PFSK-1 (cell line): ENCODE data around the gene KCNN1.

Source experiments
- FOXP2 ChIP-seq: optimal IDR thresholded peaks from 2 replicates; pipeline ENCODE3; 2011; ENCODE audit warnings: borderline replicate concordance, control low read depth, inconsistent platforms; ENCODE audit not compliant: insufficient read depth; ENCODE audit errors: extremely low read length, extremely low read depth
- POLR2AphosphoS5 ChIP-seq: IDR thresholded peaks from 2 replicates; pipeline ENCODE4 v1.6.1; 2012; ENCODE audit warnings: low read depth, mild to moderate bottlenecking, control low read depth, low read length, moderate library complexity
- SIN3A ChIP-seq: IDR thresholded peaks from 2 replicates; pipeline ENCODE4 v1.6.1; 2012; ENCODE audit warnings: mild to moderate bottlenecking, low read length, moderate library complexity, borderline replicate concordance; ENCODE audit not compliant: insufficient read depth
- TAF1 ChIP-seq: IDR thresholded peaks from 2 replicates; pipeline ENCODE4 v1.6.1; 2012; ENCODE audit warnings: low read length, control low read depth, borderline replicate concordance; ENCODE audit not compliant: insufficient read depth
- TF ChIP-seq, protein P1 (sequence below), 2 experiments: IDR thresholded peaks; 2 replicates each; pipeline versions ENCODE4 v1.6.1 to v1.8.0; 2011 to 2012; ENCODE audit warnings: low read depth in 2 of 2, low read length in 2 of 2, control low read depth in 1 of 2, inconsistent platforms in 1 of 2, mild to moderate bottlenecking in 1 of 2, moderate library complexity in 1 of 2; ENCODE audit not compliant: insufficient read depth in 1 of 2

KCNN1 gene

DNA sequence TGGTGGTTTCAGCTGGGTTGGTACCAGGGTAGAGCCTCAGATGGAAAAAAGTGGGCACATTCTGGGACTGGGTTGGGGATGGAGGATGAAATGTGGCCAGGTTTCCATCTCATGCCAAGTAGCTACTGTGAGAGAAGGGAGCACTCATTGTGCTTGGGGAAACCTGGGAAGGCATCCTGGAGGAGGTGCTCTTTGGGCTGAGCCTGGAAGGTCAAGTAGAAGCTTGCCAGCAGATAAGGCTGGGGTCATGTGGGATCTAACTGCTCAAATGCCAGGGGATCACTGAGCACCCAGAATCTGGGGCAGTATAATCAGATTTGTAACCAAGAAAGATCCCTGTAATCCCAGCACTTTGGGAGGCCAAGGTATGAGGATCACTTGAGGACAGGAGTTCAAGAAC is 9.0 kb upstream of the KCNN1 start:
- TF ChIP-seq, protein P1, sequence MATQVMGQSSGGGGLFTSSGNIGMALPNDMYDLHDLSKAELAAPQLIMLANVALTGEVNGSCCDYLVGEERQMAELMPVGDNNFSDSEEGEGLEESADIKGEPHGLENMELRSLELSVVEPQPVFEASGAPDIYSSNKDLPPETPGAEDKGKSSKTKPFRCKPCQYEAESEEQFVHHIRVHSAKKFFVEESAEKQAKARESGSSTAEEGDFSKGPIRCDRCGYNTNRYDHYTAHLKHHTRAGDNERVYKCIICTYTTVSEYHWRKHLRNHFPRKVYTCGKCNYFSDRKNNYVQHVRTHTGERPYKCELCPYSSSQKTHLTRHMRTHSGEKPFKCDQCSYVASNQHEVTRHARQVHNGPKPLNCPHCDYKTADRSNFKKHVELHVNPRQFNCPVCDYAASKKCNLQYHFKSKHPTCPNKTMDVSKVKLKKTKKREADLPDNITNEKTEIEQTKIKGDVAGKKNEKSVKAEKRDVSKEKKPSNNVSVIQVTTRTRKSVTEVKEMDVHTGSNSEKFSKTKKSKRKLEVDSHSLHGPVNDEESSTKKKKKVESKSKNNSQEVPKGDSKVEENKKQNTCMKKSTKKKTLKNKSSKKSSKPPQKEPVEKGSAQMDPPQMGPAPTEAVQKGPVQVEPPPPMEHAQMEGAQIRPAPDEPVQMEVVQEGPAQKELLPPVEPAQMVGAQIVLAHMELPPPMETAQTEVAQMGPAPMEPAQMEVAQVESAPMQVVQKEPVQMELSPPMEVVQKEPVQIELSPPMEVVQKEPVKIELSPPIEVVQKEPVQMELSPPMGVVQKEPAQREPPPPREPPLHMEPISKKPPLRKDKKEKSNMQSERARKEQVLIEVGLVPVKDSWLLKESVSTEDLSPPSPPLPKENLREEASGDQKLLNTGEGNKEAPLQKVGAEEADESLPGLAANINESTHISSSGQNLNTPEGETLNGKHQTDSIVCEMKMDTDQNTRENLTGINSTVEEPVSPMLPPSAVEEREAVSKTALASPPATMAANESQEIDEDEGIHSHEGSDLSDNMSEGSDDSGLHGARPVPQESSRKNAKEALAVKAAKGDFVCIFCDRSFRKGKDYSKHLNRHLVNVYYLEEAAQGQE (IDR thresholded peaks at IDR 0.05; ENCODE audit: insufficient read depth in 1 of 2, low read depth in 2 of 2, low read length in 2 of 2), result no peak
- TF ChIP-seq TAF1 (no peak), POLR2AphosphoS5 (no peak), FOXP2 (no peak), SIN3A (no peak)

DNA sequence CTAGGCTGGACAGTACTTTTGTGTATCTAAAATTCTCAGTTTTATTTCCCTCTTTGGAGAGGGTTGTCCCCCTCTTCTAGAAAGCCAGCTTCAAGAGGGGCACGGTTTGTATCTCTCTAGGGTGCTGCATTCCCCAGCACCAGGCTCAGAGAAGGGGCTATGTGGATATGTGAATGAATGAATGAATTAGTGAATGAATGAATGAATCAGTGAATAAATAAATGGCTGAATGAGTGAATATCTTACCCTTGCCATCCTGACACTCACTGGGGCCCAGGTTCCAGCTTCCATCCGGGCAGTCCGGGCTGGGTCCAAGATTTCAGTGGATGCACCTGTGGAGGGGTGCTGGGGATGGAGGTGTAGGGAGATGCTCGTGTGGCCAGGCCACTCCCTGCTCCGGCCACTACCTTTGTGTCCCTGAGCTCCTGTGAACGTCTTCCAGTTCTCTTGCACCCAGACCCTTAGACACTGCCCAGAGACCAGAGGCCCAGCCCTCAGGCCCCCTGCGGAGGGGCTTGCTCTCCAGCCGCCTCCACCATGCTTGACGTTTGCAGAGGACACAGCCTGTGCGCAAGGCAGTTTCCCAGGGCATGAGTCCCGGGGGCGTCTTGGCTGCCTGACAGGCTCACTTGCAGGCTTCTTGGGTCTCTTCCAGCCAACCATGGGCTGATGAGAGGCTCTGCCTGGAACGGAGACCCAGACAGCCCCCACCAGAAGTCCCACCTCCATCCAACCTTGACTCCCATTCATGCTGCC is 2.8 kb upstream of the KCNN1 start:
- TF ChIP-seq POLR2AphosphoS5 (no peak), FOXP2 (no peak), TAF1 (no peak), SIN3A (no peak)
- TF ChIP-seq, protein P1 (IDR thresholded peaks at IDR 0.05; ENCODE audit: insufficient read depth in 1 of 2, low read depth in 2 of 2, low read length in 2 of 2), result no peak

DNA sequence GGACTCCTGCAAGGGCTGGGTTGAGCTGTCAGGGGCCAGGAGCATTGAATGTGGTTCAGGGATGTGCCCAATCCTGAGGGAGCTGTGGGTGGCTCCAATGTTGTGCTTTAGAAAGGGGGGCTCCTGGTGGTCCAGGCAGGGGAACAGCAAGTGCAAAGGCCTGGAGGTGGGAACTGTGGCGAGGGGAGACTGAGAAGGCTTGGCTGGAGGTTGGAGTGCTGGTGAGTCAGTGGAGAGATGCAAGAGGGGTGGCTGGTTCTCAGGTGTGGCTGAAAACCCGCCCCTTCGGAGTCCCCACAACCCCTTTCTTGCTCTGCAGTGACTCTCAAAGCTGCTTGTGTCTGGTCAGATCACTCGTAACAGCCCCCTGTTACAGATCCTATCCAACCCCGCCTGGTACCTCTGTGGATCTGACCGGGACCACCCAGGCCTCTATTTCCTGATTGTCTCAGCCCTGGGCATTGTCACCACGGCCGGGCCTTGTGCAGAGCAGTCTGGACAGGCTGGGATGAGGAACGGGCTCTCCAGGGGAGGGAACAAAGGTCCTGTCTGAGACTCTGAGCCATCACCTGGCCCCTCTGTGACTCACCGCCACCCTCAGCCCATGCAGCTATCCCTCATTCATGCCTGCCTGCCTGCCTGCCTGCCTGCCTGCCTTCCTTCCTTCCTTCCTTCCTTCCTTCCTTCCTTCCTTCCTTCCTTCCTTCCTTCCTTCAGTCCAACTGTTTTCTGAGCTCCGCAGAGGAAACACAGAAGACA is 1.4 kb upstream of the KCNN1 start:
- TF ChIP-seq, protein P1 (IDR thresholded peaks at IDR 0.05; ENCODE audit: insufficient read depth in 1 of 2, low read depth in 2 of 2, low read length in 2 of 2), result peak in 1 of 2 experiments; percentile 64; a peak in 1 of 4 replicates
- TF ChIP-seq FOXP2, result peak; percentile 66
- TF ChIP-seq TAF1, result no peak
- TF ChIP-seq SIN3A, result no peak

DNA sequence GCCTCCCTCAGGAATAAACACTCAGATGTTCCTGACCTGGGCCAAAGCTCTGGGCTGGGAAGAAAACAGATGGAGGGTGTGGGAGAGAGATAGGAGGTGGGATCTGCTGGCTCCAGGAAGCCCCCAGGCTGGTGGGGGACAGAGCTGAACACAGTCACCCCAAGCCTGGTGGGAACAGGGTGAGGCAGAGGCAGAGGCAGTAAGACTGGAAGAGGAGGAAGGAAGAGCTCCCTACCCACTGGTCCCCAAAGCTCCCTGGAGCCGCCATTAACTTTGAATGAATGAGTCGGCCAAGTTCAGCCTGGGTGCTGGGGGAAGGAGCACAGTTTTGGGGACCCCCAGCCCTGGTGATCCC is 801 bp upstream of the KCNN1 start:
- TF ChIP-seq TAF1 (no peak), SIN3A (no peak), FOXP2 (no peak), POLR2AphosphoS5 (no peak)
- TF ChIP-seq, protein P1 (IDR thresholded peaks at IDR 0.05; ENCODE audit: insufficient read depth in 1 of 2, low read depth in 2 of 2, low read length in 2 of 2), result no peak
